Stimulated activated memory B cell treated with anti-CD40 and anti-IgM and Interleukin-4, amounts not matched to agents 10 μg/mL and 1 μg/mL and 100 μg/mL, for 72 hours (primary cell): ENCODE measurements around the gene FGF2.
"Not testable (repeated sequence)": the region's sequence is repeated elsewhere in the genome, so short reads cannot be mapped to it uniquely, and the experiment has no call there.

Experiments used
- ATAC-seq: fragments of 150-1000 bp; cut with Tn5 transposase; 2 replicates; pipeline ENCODE4 v1.10.0; 2021
- H3K27ac Mint-ChIP-seq: one replicate; pipeline ENCODE4 v1.8.0; 2022; ENCODE audit warnings: mild to moderate bottlenecking, mixed read lengths
- H3K27me3 Mint-ChIP-seq: one replicate; pipeline ENCODE4 v1.8.0; 2022; ENCODE audit warnings: mixed read lengths
- H3K36me3 Mint-ChIP-seq: one replicate; pipeline ENCODE4 v1.8.0; 2022; ENCODE audit warnings: mixed read lengths
- H3K4me1 Mint-ChIP-seq: one replicate; pipeline ENCODE4 v1.8.0; 2022; ENCODE audit warnings: mixed read lengths
- H3K4me3 Mint-ChIP-seq: one replicate; pipeline ENCODE4 v1.8.0; 2022; ENCODE audit warnings: mild to moderate bottlenecking, moderate library complexity, mixed read lengths
- H3K9me3 Mint-ChIP-seq: one replicate; pipeline ENCODE4 v1.8.0; 2022; ENCODE audit warnings: mixed read lengths

The FGF2 gene

GRCh38 chr4:122851568-122851967 lies 24.9 kb downstream of the FGF2 start:
- no peaks in the 10 kb centered on the region for H3K36me3 Mint-ChIP-seq
- H3K27me3 Mint-ChIP-seq = peaks cover 18% of the 10 kb centered on the region
- ATAC-seq = no peak
- H3K4me1 Mint-ChIP-seq = no peaks in the 10 kb centered on the region
- no peak overlapping the region for H3K27ac Mint-ChIP-seq
- no peaks in the 10 kb centered on the region for H3K9me3 Mint-ChIP-seq
- H3K4me3 Mint-ChIP-seq = no peak overlapping the region

- Mint-ChIP-seq H3K27me3 (peaks cover 15% of the 10 kb centered on the region), H3K36me3 (no peaks in the 10 kb centered on the region), H3K9me3 (no peaks in the 10 kb centered on the region), H3K27ac (no peak overlapping the region), H3K4me1 (no peaks in the 10 kb centered on the region), H3K4me3 (no peak overlapping the region)
- no peak for ATAC-seq
These were observed 28.1 kb downstream of the FGF2 start for GRCh38 chr4:122854447-122855352.

- Mint-ChIP-seq H3K4me1 (no peaks in the 10 kb centered on the region), H3K27me3 (peaks cover 15% of the 10 kb centered on the region), H3K36me3 (no peaks in the 10 kb centered on the region), H3K9me3 (no peaks in the 10 kb centered on the region), H3K27ac (no peak overlapping the region), H3K4me3 (no peak overlapping the region)
- no peak for ATAC-seq
These were observed 28.8 kb downstream of the FGF2 start for GRCh38 chr4:122855353-122855890.

GRCh38 chr4:122857160-122857559 lies 30.5 kb downstream of the FGF2 start:
- no peak overlapping the region for H3K4me3 Mint-ChIP-seq
- ATAC-seq = no peak

GRCh38 chr4:122858705-122859104 lies 32.1 kb downstream of the FGF2 start:
- Mint-ChIP-seq H3K4me3 (no peak overlapping the region), H3K27ac (no peak overlapping the region), H3K36me3 (no peaks in the 10 kb centered on the region), H3K4me1 (no peaks in the 10 kb centered on the region), H3K9me3 (no peaks in the 10 kb centered on the region), H3K27me3 (peaks cover 26% of the 10 kb centered on the region)
- ATAC-seq = no peak

More at GRCh38 chr4:122857160-122857559, 30.5 kb downstream of the FGF2 start:
- Mint-ChIP-seq H3K9me3 (no peaks in the 10 kb centered on the region), H3K4me1 (no peaks in the 10 kb centered on the region), H3K27me3 (peaks cover 31% of the 10 kb centered on the region), H3K27ac (no peak overlapping the region), H3K36me3 (no peaks in the 10 kb centered on the region)

GRCh38 chr4:122861172-122861943 lies 34.7 kb downstream of the FGF2 start:
- H3K27ac Mint-ChIP-seq = no peak overlapping the region
- H3K4me3 Mint-ChIP-seq = no peak overlapping the region
- peaks cover 23% of the 10 kb centered on the region for H3K27me3 Mint-ChIP-seq

GRCh38 chr4:122863639-122864038 lies 37.0 kb downstream of the FGF2 start:
- Mint-ChIP-seq H3K27me3 (peaks cover 16% of the 10 kb centered on the region), H3K36me3 (no peaks in the 10 kb centered on the region), H3K9me3 (no peaks in the 10 kb centered on the region)

More at GRCh38 chr4:122861172-122861943, 34.7 kb downstream of the FGF2 start:
- H3K36me3 Mint-ChIP-seq = no peaks in the 10 kb centered on the region
- H3K9me3 Mint-ChIP-seq = no peaks in the 10 kb centered on the region
- H3K4me1 Mint-ChIP-seq = no peaks in the 10 kb centered on the region
- ATAC-seq = no peak

GRCh38 chr4:122865425-122865824 lies 38.8 kb downstream of the FGF2 start:
- Mint-ChIP-seq H3K9me3 (no peaks in the 10 kb centered on the region), H3K4me3 (no peak overlapping the region), H3K4me1 (no peaks in the 10 kb centered on the region), H3K36me3 (no peaks in the 10 kb centered on the region), H3K27ac (no peak overlapping the region), H3K27me3 (peaks cover 28% of the 10 kb centered on the region)
- no peak for ATAC-seq

More at GRCh38 chr4:122863639-122864038, 37.0 kb downstream of the FGF2 start:
- no peak for ATAC-seq
- Mint-ChIP-seq H3K4me1 (no peaks in the 10 kb centered on the region), H3K4me3 (no peak overlapping the region), H3K27ac (no peak overlapping the region)

GRCh38 chr4:122868235-122868634 lies 41.6 kb downstream of the FGF2 start:
- H3K27me3 Mint-ChIP-seq = peaks cover 40% of the 10 kb centered on the region
- H3K4me1 Mint-ChIP-seq, H3K4me3 Mint-ChIP-seq, H3K9me3 Mint-ChIP-seq, H3K27ac Mint-ChIP-seq, H3K36me3 Mint-ChIP-seq, ATAC-seq: not testable (repeated sequence)

GRCh38 chr4:122873146-122873545 lies 46.5 kb downstream of the FGF2 start:
- H3K27ac Mint-ChIP-seq = no peak overlapping the region

GRCh38 chr4:122873821-122874593 lies 47.4 kb downstream of the FGF2 start:
- H3K27ac Mint-ChIP-seq = no peak overlapping the region
- H3K27me3 Mint-ChIP-seq = peaks cover 54% of the 10 kb centered on the region
- no peak for ATAC-seq
- no peaks in the 10 kb centered on the region for H3K36me3 Mint-ChIP-seq
- H3K9me3 Mint-ChIP-seq = no peaks in the 10 kb centered on the region
- H3K4me1 Mint-ChIP-seq = no peaks in the 10 kb centered on the region
- H3K4me3 Mint-ChIP-seq = no peak overlapping the region

More at GRCh38 chr4:122873146-122873545, 46.5 kb downstream of the FGF2 start:
- no peak for ATAC-seq
- peaks cover 54% of the 10 kb centered on the region for H3K27me3 Mint-ChIP-seq
- no peaks in the 10 kb centered on the region for H3K36me3 Mint-ChIP-seq
- H3K4me1 Mint-ChIP-seq = no peaks in the 10 kb centered on the region
- no peaks in the 10 kb centered on the region for H3K9me3 Mint-ChIP-seq
- H3K4me3 Mint-ChIP-seq = no peak overlapping the region

GRCh38 chr4:122875949-122876348 lies 49.3 kb downstream of the FGF2 start:
- Mint-ChIP-seq H3K27ac (no peak overlapping the region), H3K27me3 (peaks cover 37% of the 10 kb centered on the region), H3K4me1 (no peaks in the 10 kb centered on the region), H3K4me3 (no peak overlapping the region), H3K9me3 (peaks cover 7% of the 10 kb centered on the region), H3K36me3 (no peaks in the 10 kb centered on the region)
- no peak for ATAC-seq

- no peak overlapping the region for H3K27ac Mint-ChIP-seq
- ATAC-seq = no peak
- peaks cover 35% of the 10 kb centered on the region for H3K27me3 Mint-ChIP-seq
These were observed 49.8 kb downstream of the FGF2 start for GRCh38 chr4:122876456-122876855.

GRCh38 chr4:122879001-122879400 lies 52.4 kb downstream of the FGF2 start:
- Mint-ChIP-seq H3K27me3 (peaks cover 17% of the 10 kb centered on the region), H3K27ac (no peak overlapping the region), H3K4me3 (no peak overlapping the region), H3K9me3 (peaks cover 13% of the 10 kb centered on the region), H3K4me1 (no peaks in the 10 kb centered on the region), H3K36me3 (peaks cover 9% of the 10 kb centered on the region)
- peak; percentile 48 for ATAC-seq

More at GRCh38 chr4:122876456-122876855, 49.8 kb downstream of the FGF2 start:
- Mint-ChIP-seq H3K9me3 (peaks cover 10% of the 10 kb centered on the region), H3K4me3 (no peak overlapping the region), H3K36me3 (peaks cover 4% of the 10 kb centered on the region), H3K4me1 (no peaks in the 10 kb centered on the region)
